CD8-positive, alpha-beta T cell (primary cell): Measurements from ENCODE around the gene CISD2. TPM values are rescaled to one million over a fixed set of nuclear protein-coding genes. Genes with fewer than 3 reads are reported as not detected.

ENCODE experiments used
- total RNA-seq, 46 experiments: library from RNA in 2 of 46; stranded (reverse) in 2 of 46; gene quantifications; one replicate each; pipeline ENCODE4 v1.2.3 and lab custom pipeline; 2021 to 2026

Gene CISD2
- total RNA-seq, 2 experiments from 2014 or later: 14.3 to 14.4 TPM

Other genes with a start within 250 kb of the CISD2 start
- gene MANBA, start 108.0 kb upstream of the CISD2 start, total RNA-seq: 10 to 100 TPM; 22.5 to 24.1 TPM
- gene UBE2D3, start 41.4 kb upstream of the CISD2 start, total RNA-seq: 100 to 1,000 TPM; 752 to 758 TPM
- gene SLC9B1, start 150.7 kb downstream of the CISD2 start, total RNA-seq: 1 to 10 TPM; 1.7 to 4.0 TPM
- gene SLC9B2, start 207.8 kb downstream of the CISD2 start, total RNA-seq: 10 to 100 TPM; 24.7 to 27.6 TPM
- gene BDH2, start 230.8 kb downstream of the CISD2 start, total RNA-seq: 10 to 100 TPM; 16.4 to 19.9 TPM